RKO (cell line): ENCODE data around the gene FBXL19.

ENCODE experiments used
- DNase-seq: peaks from one replicate; pipeline ENCODE4 v3.0.0-alpha.2; 2016; ENCODE audit warnings: low spot score

FBXL19 gene

DNA sequence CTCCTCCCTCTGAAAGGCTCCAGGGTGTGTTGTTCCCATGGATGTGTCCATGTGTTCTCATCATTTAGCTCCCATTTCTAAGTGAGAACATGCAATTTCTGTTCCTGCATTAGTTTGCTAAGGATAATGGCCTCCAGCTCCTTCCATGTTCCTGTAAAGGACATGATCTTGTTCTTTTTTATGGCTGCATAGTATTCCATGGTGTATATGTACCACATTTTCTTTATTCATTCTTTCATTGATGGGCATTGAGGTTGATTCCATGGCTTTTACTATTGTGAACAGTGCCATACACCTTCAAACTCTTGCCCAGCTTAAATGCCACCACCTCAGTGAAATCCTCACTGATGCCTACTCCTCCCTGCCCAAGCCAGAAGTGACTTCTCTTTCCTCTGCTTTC is 21.0 kb downstream of the FBXL19 start:
- DNase-seq, result no peak

DNA sequence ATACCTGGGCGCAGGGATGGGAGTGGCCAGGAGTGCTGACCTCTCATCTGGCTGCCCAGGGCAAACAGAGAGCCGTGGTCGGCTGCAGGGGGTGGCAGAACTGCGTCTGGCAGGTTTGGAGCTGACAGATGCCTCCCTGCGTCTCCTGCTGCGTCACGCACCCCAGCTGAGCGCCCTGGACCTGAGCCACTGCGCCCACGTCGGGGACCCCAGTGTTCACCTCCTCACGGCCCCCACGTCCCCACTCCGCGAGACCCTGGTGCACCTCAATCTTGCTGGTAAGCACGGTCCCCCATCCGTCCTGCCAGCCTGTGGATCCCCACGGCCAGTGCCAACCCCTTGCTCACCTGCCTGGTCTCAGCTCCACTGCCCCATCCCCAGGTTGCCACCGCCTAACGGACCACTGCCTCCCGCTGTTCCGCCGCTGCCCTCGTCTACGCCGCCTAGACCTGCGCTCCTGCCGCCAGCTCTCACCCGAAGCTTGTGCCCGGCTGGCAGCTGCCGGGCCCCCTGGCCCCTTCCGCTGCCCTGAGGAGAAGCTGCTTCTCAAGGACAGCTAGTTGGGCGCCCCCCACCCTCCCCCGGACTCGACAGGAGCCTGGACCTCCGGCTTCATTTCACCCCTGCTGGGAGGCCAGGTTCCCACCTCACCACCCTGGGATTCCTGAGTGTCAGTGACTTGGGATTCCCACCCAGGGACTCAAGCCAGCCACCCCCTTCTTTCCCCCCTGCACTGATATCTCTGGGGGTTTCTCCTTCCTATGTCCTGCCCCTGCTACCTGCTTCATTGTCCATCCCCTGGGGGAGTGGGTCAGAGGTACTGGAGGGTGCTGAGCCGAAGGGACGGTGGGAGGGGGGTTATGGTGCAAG is 23.5 kb downstream of the FBXL19 start:
- DNase-seq, result no peak

DNA sequence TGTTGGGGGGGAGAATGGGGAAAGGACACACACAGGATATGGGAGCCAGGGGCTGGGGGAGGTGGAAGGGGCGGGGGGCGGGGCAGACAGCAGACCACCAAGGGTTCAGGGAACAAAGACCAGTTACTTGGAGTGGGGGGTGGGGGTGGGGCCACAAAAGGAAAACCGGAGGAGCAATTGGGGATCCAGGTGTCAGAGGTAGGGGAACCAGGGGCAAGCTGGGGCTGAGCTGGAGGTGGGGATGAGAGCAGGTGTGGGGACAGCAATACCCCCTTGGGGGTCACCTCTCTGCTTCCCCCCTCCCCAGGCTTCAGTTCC is 24.1 kb downstream of the FBXL19 start:
- DNase-seq, result no peak

DNA sequence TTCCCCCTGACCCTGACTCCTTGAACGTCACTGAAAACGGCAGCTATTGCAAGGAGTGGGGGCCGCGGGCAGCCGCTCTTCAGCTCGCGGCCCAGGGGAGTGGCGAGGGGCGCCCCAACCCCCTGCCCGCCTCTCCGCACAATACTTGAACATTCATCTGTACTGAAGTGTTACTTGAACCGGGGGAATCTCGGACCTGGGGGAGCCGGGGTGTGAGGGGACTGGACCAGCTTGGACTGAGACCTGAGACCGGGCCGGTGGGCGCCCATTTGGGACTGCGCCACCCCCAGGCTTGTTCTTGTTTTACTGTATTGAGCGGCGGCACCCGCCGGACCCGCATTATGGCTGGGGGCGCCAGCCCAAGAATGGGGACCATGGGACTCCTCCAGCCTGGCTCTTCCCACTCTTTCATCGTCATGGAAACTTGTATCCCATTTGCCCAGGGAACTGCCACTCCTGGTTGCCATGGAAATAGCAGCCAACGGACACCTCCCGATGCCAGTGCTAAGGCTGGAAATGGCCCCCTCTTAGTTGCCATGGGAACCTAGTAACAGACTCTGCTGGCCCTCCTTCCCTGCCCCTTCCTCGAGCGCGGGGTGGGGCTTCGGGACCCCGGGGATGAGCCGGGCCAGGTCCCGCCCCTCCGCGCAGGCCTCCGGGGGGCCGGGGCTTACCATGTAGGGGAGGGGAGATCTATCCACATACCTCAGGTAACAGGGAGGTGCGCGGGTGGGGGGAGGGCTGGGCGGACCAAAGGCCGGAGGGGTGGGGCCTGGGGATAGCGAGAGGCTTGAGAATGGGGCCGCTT is 24.7 kb downstream of the FBXL19 start:
- DNase-seq, result peak; percentile 96

GRCh38 chr16:30948667-30949649 is 25.6 kb downstream of the FBXL19 start, which contains the start of gene ORAI3:
TSS of gene ORAI3 (plus strand) at chr16:30949068. CDS start at chr16:30949290, 222 bp downstream.
- DNase-seq, result peak; percentile 85

GRCh38 chr16:30949650-30950515 is 26.5 kb downstream of the FBXL19 start:
- DNase-seq, result peak; percentile 89

DNA sequence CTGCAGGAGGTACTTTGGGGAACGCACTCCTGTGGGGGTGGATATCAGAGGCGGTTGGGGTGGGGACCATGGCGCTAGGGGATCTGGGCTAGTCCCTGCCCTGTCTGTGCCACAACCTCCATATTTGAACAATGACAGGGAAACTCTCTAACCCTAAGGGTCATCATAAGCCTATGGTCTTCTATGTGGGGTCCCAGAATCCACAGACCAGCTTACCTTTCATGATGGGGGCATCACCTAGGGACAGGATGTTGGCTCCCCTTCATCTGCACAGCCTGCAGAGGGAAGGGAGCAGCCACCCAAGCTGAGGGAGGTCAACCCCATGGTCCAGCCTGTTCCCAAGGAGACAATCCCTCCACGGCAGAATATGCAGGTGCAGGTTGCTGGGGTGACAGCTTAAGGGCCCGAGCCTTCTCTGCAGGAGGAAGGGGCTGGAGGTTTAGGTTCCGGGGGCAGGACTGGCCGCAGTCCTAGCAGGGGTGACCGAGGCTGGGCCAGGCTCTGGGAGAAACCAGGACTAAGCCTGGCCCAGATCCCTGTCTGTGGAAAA is 27.2 kb downstream of the FBXL19 start:
- DNase-seq, result no peak

DNA sequence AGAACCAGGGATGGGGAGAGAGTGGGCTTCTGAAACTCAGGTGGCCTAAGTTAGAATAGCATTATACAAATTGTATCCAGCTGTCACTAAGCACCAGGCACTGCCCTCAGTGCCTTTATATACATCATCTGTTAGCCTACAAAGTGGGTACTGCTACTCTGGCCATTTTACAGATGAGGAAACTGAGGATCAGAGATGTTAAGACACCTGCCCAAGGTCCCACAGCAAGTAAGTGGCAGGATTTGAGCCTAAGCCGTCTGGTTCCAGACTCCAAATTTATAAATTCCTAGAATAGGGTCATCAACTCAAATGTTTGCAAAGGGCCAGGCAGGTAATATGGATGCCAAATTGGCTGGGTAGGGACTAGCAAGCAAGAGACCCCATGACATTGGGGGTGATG is 27.8 kb downstream of the FBXL19 start:
- no peak for DNase-seq

DNA sequence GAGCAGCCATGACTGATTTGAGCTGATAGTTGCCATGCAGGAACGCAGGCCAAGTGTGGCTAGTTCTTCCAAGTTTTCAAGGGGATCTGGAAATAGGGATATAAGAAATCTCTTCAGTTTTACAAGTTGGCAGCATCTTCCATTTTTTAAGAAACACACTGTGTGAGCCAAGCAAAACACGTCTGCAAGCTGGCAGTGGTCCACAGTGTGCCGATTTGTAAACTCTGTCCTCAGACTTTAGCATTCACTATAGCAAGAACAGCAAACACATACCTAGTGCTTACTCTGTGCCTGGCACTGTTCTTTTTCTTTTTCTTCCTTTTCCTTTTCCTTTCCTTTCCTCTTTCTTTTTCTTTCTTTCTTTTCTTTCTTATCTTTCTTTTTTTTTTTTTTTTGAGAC is 28.4 kb downstream of the FBXL19 start:
- no peak for DNase-seq

DNA sequence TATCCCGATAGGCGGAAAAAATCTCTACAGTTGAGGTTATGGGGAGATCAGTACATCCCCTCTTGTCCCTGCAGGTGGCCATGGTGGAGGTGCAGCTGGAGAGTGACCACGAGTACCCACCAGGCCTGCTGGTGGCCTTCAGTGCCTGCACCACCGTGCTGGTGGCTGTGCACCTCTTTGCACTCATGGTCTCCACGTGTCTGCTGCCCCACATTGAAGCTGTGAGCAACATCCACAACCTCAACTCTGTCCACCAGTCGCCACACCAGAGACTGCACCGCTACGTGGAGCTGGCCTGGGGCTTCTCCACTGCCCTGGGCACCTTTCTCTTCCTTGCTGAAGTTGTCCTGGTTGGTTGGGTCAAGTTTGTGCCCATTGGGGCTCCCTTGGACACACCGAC is 29.7 kb downstream of the FBXL19 start:
- DNase-seq, result no peak

GRCh38 chr16:30953511-30954124 is 30.2 kb downstream of the FBXL19 start:
- peak; percentile 67 for DNase-seq

DNA sequence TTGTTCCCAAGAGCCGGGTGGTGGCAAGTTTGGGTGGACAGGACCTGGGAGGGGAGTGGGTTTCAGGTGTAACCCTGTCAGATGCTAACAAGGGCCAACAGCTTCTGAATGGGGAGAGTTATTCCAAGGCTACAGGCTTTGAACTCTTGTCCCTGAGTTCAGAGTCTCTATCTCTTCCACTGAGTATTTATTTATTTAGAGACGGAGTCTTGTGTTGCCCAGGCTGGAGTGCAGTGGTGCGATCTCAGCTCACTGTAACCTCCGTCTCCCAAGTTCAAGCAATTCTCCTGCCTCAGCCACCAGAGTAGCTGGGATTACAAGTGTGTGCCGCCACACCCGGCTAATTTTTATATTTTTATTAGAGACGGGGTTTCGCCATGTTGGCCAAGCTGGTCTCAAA is 31.6 kb downstream of the FBXL19 start:
- no peak for DNase-seq

DNA sequence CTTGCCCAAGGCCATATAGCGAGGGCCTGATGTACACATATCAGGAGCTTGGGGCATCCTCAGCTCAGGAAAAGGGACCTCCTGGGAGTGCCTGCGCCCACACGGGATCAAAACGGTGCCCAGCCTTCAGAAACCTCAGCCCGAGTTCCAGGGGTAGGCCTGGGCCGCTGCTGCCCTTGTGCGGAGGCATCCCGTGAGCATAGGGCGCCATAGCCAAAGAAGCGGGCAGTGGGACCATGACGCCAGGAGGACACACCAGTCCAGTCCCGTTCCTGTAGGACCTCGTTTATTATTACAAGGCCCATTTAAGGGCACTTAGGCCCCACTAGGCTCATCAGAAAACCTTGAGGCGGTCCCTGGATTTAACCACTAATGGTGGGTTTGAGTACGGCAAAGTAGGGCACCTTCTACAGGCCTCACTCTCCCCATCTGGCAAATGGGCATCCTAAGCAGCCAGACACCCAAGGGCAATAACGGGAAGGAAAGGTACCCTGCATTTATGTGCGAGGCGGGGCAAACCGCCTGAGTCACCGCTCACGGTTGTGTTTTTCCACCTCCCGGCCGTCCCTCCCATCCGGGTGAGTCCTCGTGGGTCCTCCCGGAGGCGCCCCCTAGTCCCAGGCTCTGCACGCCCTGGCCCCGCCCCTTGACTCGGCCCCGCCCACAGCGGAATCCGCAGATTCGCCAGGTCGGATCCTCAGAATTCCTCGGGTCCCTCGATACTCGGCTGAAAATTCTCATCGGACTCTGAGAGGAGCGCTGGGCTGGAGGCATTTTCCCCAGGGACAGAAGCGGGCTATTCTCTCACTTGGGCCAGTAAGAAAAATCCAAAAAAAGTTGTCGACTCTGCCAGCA is 33.5 kb downstream of the FBXL19 start:
- peak; percentile 91 for DNase-seq

GRCh38 chr16:30957456-30958174 is 34.2 kb downstream of the FBXL19 start, which contains the start of gene SETD1A:
TSS of gene SETD1A (plus strand) at chr16:30957754. CDS start at chr16:30958732, 978 bp downstream.
- DNase-seq, result peak; percentile 96

DNA sequence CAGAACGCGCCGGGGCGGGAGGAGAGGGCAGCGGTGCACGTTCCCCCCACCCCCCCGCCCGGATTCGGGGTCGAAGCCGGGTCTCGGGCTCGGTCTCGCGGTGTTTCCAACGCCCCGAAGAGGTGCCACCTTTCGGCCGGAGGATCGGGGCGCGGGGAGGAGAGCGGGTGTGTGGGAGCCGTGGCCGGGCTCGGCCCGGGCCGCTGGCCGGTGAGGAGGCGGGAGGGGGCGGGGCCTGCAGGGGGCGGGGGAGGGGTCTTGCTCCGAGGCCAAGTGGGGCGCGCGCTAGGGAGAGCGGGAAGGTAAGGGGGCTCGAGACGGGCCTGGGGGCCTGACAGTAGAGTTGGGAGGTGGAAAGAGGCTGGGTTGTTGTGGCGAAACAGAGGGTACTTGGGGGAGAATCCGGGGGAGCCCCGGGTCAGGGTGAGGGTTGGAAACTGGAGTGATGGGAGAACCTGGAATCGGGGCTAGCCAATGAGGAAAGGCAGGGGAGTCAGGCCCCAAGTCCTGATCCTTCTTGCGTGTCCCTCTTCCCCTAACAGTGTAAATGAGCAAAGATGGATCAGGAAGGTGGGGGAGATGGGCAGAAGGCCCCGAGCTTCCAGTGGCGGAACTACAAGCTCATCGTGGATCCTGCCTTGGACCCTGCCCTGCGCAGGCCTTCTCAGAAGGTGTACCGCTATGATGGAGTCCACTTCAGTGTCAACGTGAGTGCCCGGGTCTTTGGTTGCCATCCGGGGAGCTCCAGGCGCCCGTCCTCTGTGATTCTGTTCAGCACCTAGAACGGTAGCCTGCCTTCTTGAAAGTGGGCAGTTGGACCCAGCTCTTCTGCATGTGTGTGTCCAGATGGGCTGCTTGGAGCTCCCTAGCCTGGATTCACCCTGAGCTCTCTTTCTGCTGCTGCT is 35.1 kb downstream of the FBXL19 start:
- DNase-seq, result peak; percentile 57

- DNase-seq, result no peak
Observed at GRCh38 chr16:30961384-30961783, 38.0 kb downstream of the FBXL19 start.

GRCh38 chr16:30963925-30964511 is 40.6 kb downstream of the FBXL19 start:
- no peak for DNase-seq
